MM.1S (cell line): ENCODE results near the gene TPCN2.

Experiments used
- DNase-seq: peaks from one replicate; pipeline ENCODE4 v3.0.0-alpha.2; 2015
- H2AFZ ChIP-seq: fragments of 300-600 bp; sonication (generic); 2 replicates; pipeline ENCODE4 v1.6.0; 2016; ENCODE audit warnings: antibody characterized with exemption, low read length
- H3F3A ChIP-seq: fragments of 300-600 bp; sonication (generic); 2 replicates; pipeline ENCODE4 v1.6.1; 2016; ENCODE audit warnings: mild to moderate bottlenecking, antibody characterized with exemption, low read length, moderate library complexity, mixed read lengths; ENCODE audit not compliant: insufficient read depth
- H3K27ac ChIP-seq: fragments of 300-600 bp; sonication (generic); 2 replicates; pipeline ENCODE4 v1.5.1; 2016; ENCODE audit warnings: mild to moderate bottlenecking, low read length
- H3K27me3 ChIP-seq: fragments of 300-600 bp; sonication (generic); replicated peaks from 2 replicates; pipeline ENCODE4 v1.6.0; 2016; ENCODE audit warnings: low read length; ENCODE audit not compliant: insufficient read depth
- H3K36me3 ChIP-seq: fragments of 300-600 bp; sonication (generic); replicated peaks from 2 replicates; pipeline ENCODE4 v1.6.1; 2016; ENCODE audit warnings: mild to moderate bottlenecking, low read length, mixed read lengths; ENCODE audit not compliant: insufficient read depth
- H3K4me1 ChIP-seq: fragments of 300-600 bp; sonication (generic); 2 replicates; pipeline ENCODE4 v1.6.1; 2016; ENCODE audit warnings: low read length, mixed read lengths
- H3K4me2 ChIP-seq: fragments of 300-600 bp; sonication (generic); 2 replicates; pipeline ENCODE4 v1.6.0; 2016; ENCODE audit warnings: low read depth, low read length
- H3K4me3 ChIP-seq: fragments of 300-600 bp; sonication (generic); 2 replicates; pipeline ENCODE4 v1.5.1; 2016; ENCODE audit warnings: low read length, mixed read lengths
- H3K79me2 ChIP-seq: fragments of 300-600 bp; sonication (generic); 2 replicates; pipeline ENCODE4 v1.6.1; 2016; ENCODE audit warnings: mixed run types, low read length, mixed read lengths
- H3K9ac ChIP-seq: fragments of 300-600 bp; sonication (generic); 2 replicates; pipeline ENCODE4 v1.6.1; 2016; ENCODE audit warnings: low read length, mixed read lengths
- H3K9me2 ChIP-seq: fragments of 300-600 bp; sonication (generic); replicated peaks from 2 replicates; pipeline ENCODE4 v1.6.1; 2016; ENCODE audit warnings: mild to moderate bottlenecking, low read length, mixed read lengths; ENCODE audit not compliant: insufficient read depth
- H3K9me3 ChIP-seq: fragments of 300-600 bp; sonication (generic); replicated peaks from 2 replicates; pipeline ENCODE4 v1.6.1; 2016; ENCODE audit warnings: mild to moderate bottlenecking, low read length, mixed read lengths; ENCODE audit not compliant: insufficient read depth
- H4K20me1 ChIP-seq: fragments of 300-600 bp; sonication (generic); 2 replicates; pipeline ENCODE4 v1.6.1; 2016; ENCODE audit warnings: mild to moderate bottlenecking, low read length, moderate library complexity, mixed read lengths; ENCODE audit not compliant: insufficient read depth
- CTCF ChIP-seq: fragments of 300-600 bp; sonication (generic); IDR thresholded peaks from 2 replicates; pipeline ENCODE4 v1.5.1; 2016; ENCODE audit warnings: antibody characterized with exemption, low read length, mixed read lengths
- EZH2 ChIP-seq: fragments of 300-600 bp; sonication (generic); optimal IDR thresholded peaks from 2 replicates; pipeline ENCODE3; 2017; ENCODE audit warnings: low read depth, mild to moderate bottlenecking, antibody characterized with exemption, low read length, mixed read lengths
- EZH2phosphoT487 ChIP-seq: fragments of 300-600 bp; sonication (generic); IDR thresholded peaks from 2 replicates; pipeline ENCODE4 v1.6.1; 2018; ENCODE audit warnings: antibody characterized with exemption, low read length

Gene TPCN2

GRCh38 chr11:69125861-69126260, 77.1 kb downstream of the TPCN2 start:
- Histone ChIP-seq H3K9me2 (no peaks in the 10 kb centered on the region), H3K27ac (no peak overlapping the region), H3K4me2 (no peak overlapping the region), H2AFZ (no peak overlapping the region), H3K36me3 (no peaks in the 10 kb centered on the region), H3K9ac (no peak overlapping the region), H3K79me2 (no peaks in the 10 kb centered on the region), H3F3A (no peaks in the 10 kb centered on the region), H3K27me3 (peaks cover 46% of the 10 kb centered on the region), H4K20me1 (no peaks in the 10 kb centered on the region), H3K4me1 (no peaks in the 10 kb centered on the region), H3K4me3 (no peak overlapping the region), H3K9me3 (no peaks in the 10 kb centered on the region)
- no peak for DNase-seq
- no peak for TF ChIP-seq CTCF
- no peak for TF ChIP-seq EZH2

GRCh38 chr11:69126286-69126685, 77.6 kb downstream of the TPCN2 start:
- no peak for TF ChIP-seq CTCF
- no peak for TF ChIP-seq EZH2
- TF ChIP-seq EZH2phosphoT487, result no peak
- Histone ChIP-seq H3K4me2 (no peak overlapping the region), H2AFZ (no peak overlapping the region), H3K4me1 (no peaks in the 10 kb centered on the region), H3K27me3 (peaks cover 41% of the 10 kb centered on the region), H3K27ac (no peak overlapping the region), H3K79me2 (no peaks in the 10 kb centered on the region), H3K9me3 (no peaks in the 10 kb centered on the region), H3K4me3 (no peak overlapping the region), H3K36me3 (no peaks in the 10 kb centered on the region), H3F3A (no peaks in the 10 kb centered on the region), H3K9ac (no peak overlapping the region), H4K20me1 (no peaks in the 10 kb centered on the region), H3K9me2 (no peaks in the 10 kb centered on the region)
- no peak for DNase-seq

DNA sequence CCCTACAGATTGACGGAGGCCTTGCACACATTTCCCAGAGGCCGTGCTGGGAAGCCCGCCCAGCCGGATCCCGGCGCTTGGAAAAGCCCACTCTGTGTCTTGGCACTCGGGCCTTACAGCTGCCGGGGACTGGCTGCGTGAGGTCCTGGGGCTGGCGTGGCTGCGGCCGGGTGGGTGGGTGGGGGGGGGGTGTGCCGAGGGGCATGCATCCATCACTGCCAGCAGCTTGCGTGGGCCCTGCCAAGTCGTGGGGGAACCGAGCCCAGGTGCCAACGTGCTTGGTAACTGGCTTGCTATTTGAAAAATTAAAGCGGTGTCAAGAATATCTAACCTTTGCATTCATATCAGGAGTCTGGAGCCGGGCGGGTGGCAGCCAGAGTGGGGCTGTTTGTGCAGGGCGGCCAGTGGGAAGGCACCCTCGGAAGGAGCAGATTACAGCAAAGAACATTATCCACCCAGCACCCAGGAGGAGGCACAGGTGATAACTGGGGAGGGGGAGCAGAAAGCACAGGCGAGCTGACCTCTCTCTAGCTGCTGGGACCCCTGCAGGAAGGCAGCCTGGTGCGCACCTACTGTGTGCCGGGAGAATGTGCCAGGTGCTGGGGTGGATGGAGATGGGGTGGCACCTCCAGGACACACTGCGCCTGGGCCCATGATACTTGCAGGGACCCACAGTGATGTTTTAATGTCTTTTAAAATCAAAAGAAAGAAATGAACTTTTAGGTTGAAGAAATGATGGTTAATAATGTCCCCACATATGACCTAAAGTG, 78.5 kb downstream of the TPCN2 start:
- DNase-seq, result no peak
- H3K79me2 ChIP-seq, result no peaks in the 10 kb centered on the region
- H3K4me2 ChIP-seq, result no peak overlapping the region
- H3K27me3 ChIP-seq, result peaks cover 37% of the 10 kb centered on the region
- H3K27ac ChIP-seq, result no peak overlapping the region
- H2AFZ ChIP-seq, result no peak overlapping the region
- no peaks in the 10 kb centered on the region for H3F3A ChIP-seq
- no peak overlapping the region for H3K4me3 ChIP-seq
- no peaks in the 10 kb centered on the region for H3K9me3 ChIP-seq
- TF ChIP-seq CTCF (no peak), EZH2 (no peak), EZH2phosphoT487 (no peak)
- H3K9me2 ChIP-seq, result no peaks in the 10 kb centered on the region
- no peaks in the 10 kb centered on the region for H3K4me1 ChIP-seq
- H3K9ac ChIP-seq, result no peak overlapping the region
- H4K20me1 ChIP-seq, result no peaks in the 10 kb centered on the region
- H3K36me3 ChIP-seq, result no peaks in the 10 kb centered on the region
